ENCODE data around the gene TECTA. TPM values are rescaled to one million over a fixed set of nuclear protein-coding genes. Genes with fewer than 3 reads are reported as not detected.
A peak's percentile ranks its signal among the peaks of the same experiment; 100 is the strongest.

Gene TECTA
- total RNA-seq, 4 donors from 2014 or later, result 1.3 to 6.4 (median 3.3) TPM

DNA sequence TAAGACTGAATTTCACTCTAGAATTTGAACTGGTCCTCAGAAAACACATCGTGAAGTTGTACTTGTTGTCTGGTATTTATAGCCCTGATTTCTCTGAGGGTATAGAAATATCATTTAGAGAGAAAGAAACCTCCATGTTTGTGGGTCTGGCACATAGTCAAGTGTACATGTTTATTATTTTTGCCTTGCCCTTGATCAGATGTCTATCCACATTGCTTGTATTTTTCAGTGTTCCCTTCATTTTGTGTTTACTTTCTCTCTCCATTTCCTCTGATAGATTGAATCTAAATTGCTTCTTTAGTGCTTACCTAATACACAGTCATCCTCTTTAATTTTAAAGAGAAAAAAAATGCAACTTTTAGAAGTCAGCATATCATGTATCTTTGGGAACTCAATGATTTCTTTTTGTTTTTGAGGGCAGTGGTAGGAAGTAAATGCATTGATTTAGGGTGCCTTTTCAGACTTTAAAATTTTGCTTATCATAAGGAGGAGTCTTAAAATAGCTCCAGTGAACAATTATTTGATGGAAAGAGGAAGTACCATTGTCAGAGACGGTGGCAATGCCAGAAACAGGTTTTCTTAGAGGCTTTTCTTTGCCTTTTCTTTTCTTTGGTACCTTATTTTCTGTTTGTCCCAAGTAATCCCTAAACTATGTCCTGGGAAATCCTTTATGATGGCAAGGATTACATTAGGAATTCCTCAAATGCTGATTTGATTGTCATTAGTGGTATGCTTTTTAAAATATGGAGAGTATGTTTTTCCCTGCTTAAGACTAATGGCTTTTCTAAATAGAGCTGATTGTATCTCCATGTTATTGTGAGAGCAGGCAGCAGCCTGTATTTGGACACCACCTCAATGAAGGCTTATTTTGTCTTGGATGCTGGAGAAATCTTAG is 29.8 kb upstream of the TECTA start:
- no peak for TF ChIP-seq POLR2A (IDR thresholded peaks at IDR 0.05)
- TF ChIP-seq, protein P1, sequence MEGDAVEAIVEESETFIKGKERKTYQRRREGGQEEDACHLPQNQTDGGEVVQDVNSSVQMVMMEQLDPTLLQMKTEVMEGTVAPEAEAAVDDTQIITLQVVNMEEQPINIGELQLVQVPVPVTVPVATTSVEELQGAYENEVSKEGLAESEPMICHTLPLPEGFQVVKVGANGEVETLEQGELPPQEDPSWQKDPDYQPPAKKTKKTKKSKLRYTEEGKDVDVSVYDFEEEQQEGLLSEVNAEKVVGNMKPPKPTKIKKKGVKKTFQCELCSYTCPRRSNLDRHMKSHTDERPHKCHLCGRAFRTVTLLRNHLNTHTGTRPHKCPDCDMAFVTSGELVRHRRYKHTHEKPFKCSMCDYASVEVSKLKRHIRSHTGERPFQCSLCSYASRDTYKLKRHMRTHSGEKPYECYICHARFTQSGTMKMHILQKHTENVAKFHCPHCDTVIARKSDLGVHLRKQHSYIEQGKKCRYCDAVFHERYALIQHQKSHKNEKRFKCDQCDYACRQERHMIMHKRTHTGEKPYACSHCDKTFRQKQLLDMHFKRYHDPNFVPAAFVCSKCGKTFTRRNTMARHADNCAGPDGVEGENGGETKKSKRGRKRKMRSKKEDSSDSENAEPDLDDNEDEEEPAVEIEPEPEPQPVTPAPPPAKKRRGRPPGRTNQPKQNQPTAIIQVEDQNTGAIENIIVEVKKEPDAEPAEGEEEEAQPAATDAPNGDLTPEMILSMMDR (IDR thresholded peaks at IDR 0.05), result no peak
- Histone ChIP-seq H3K9me3 (no peaks in the 10 kb centered on the region), H3K36me3 (peaks cover 0 to 4% of the 10 kb centered on the region in 2 donors), H3K4me1 (peaks cover 0 to 4% of the 10 kb centered on the region in 2 donors), H3K27ac (no peak overlapping the region), H3K27me3 (no peaks in the 10 kb centered on the region), H3K4me3 (replicated peaks in 1 of 3) (no peak overlapping the region)
- DNase-seq, result no peak
- intact Hi-C loops (cut with DNase I), result no loop called here
- WGBS, 2 donors, result 74 to 89% methylated on average over 2 of the region's 2 CpGs

DNA sequence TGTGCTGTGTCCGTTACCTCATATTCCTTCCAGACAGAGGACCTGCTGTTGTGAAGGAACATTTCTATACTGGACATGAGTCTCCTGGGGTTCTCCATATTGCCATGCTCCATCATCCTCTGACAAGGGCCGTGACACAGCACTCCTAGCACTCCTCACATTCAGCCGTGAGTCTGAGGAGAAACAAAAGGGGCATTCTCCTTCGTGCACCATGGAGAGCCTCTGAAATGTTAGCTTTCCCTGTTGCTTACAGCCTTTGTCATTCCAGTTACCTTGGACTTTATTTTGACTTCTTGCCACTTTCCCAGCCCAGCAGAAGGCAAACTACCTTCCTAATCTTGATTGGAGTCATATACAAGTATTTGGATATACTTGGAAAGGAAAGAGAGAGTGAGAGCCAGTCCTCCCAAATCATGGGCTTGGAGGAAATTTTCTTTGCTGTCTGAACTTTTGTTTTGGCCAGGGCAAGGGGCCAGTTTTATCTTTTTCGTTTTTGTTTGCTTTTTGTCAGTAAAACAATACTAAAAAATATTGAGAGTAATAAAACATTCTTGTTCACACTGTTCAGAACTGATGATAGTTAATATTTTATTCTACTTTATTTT is 29.1 kb upstream of the TECTA start:
- H3K27me3 ChIP-seq, result no peaks in the 10 kb centered on the region
- peaks cover 0 to 4% of the 10 kb centered on the region in 2 donors for H3K36me3 ChIP-seq
- H3K27ac ChIP-seq, result no peak overlapping the region
- no peaks in the 10 kb centered on the region for H3K9me3 ChIP-seq
- intact Hi-C loops (cut with DNase I), result no loop called here
- 69 to 74% methylated on average over 5 of the region's 5 CpGs for WGBS, 2 donors
- TF ChIP-seq, protein P1 (IDR thresholded peaks at IDR 0.05), result no peak
- TF ChIP-seq POLR2A (IDR thresholded peaks at IDR 0.05), result no peak
- peaks cover 0 to 4% of the 10 kb centered on the region in 2 donors for H3K4me1 ChIP-seq
- H3K4me3 ChIP-seq (replicated peaks in 1 of 3), result no peak overlapping the region
- no peak for DNase-seq

GRCh38 chr11:121081321-121081720 is 19.7 kb upstream of the TECTA start:
- TF ChIP-seq, protein P1 (IDR thresholded peaks at IDR 0.05), result no peak
- TF ChIP-seq POLR2A (IDR thresholded peaks at IDR 0.05), result no peak
- DNase-seq, result no peak
- no peak overlapping the region for H3K4me3 ChIP-seq (replicated peaks in 1 of 3)
- no peaks in the 10 kb centered on the region for H3K36me3 ChIP-seq
- H3K4me1 ChIP-seq, result no peaks in the 10 kb centered on the region
- intact Hi-C loops (cut with DNase I), result no loop called here
- H3K27me3 ChIP-seq, result no peaks in the 10 kb centered on the region
- 94 to 96% methylated on average over 3 of the region's 3 CpGs for WGBS, 2 donors
- H3K27ac ChIP-seq, result no peak overlapping the region
- H3K9me3 ChIP-seq, result no peaks in the 10 kb centered on the region

DNA sequence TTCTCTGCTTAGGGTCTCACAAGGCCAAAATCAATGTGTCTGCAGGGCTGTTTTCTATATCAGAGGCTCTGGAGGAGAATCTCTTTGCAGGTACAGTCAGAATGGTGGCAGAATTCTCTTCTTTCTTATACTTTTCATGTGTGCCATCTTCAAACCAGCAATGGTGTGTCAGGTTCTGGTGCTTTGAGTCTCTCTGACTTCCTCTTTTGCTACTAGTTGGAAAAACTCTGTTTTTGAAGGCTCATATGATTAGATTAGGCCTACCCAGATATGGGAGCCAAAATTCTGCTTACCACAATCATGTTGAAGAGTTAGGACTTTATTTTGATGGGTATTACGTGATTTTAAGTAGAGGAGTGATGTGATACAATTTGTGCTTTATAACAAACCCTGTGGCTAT is 18.8 kb upstream of the TECTA start:
- intact Hi-C loops (cut with DNase I), result no loop called here
- Histone ChIP-seq H3K36me3 (peaks cover 6% of the 10 kb centered on the region in 2 donors), H3K27ac (no peak overlapping the region), H3K4me3 (replicated peaks in 1 of 3) (no peak overlapping the region), H3K27me3 (no peaks in the 10 kb centered on the region), H3K4me1 (no peaks in the 10 kb centered on the region), H3K9me3 (no peaks in the 10 kb centered on the region)
- TF ChIP-seq, protein P1 (IDR thresholded peaks at IDR 0.05), result no peak
- TF ChIP-seq POLR2A (IDR thresholded peaks at IDR 0.05), result no peak
- WGBS, 2 donors, result 97 to 100% methylated on average over 1 of the region's 1 CpG
- DNase-seq, result no peak

DNA sequence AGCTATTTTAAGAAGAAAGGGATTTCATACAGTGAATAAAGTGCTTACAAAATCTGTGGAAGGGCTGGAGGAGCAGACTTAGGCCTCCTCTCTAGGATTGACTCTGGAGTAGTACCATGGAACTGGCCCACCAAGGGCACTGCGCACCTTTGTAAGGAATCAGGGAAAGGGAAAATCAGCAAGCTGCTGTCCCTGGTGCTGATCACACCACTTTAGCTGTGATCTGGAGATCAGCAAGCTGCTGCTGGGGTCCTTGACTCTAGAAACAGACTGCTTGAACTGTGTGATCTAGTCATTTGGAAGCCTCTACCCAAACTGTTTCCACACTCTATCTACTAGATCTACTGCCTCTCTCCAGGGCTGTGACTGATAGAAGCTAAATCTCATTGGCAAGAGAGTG is 18.4 kb upstream of the TECTA start:
- Histone ChIP-seq H3K4me3 (replicated peaks in 1 of 3) (no peak overlapping the region), H3K36me3 (peaks cover 10 to 11% of the 10 kb centered on the region in 2 donors), H3K27ac (no peak overlapping the region), H3K27me3 (no peaks in the 10 kb centered on the region), H3K4me1 (no peaks in the 10 kb centered on the region), H3K9me3 (no peaks in the 10 kb centered on the region)
- DNase-seq, result peak in 1 of 2 donors; percentile 2
- WGBS, 2 donors, result 73 to 100% methylated on average over 1 of the region's 1 CpG
- intact Hi-C loops (cut with DNase I), result no loop called here
- TF ChIP-seq, protein P1 (IDR thresholded peaks at IDR 0.05), result no peak
- no peak for TF ChIP-seq POLR2A (IDR thresholded peaks at IDR 0.05)
